WI38 (cell line): ENCODE data around the gene CPZ.

Experiments used
- H3K4me3 ChIP-seq: 2 replicates; pipeline ENCODE4 v1.5.1; 2011; ENCODE audit warnings: low read depth, mild to moderate bottlenecking, control low read depth, low read length
- TF ChIP-seq, protein P1 (sequence below): IDR thresholded peaks from 2 replicates; pipeline ENCODE4 v1.5.1; 2012; ENCODE audit warnings: low read depth, mild to moderate bottlenecking, control low read depth, low read length

CPZ gene

DNA sequence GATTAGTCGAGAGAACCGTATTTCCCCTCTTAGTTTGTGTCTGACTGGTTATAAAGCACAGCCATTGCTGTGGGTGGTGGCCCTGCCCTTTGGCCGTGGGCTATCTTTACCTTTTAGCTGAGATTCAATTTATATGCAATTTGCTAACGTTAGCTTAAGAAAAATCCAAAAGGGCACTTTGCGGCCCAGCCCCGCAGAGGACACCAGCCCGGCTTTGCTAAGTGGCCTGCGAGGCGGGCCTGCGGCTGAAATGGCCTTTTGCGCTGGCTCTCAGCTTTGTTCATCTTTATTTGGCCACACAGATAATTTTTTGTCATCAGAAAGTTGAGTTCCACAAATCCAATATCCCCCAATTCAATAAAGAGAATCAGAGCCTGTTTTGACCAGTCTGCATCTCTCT, 48.3 kb downstream of the CPZ start:
- TF ChIP-seq, protein P1, sequence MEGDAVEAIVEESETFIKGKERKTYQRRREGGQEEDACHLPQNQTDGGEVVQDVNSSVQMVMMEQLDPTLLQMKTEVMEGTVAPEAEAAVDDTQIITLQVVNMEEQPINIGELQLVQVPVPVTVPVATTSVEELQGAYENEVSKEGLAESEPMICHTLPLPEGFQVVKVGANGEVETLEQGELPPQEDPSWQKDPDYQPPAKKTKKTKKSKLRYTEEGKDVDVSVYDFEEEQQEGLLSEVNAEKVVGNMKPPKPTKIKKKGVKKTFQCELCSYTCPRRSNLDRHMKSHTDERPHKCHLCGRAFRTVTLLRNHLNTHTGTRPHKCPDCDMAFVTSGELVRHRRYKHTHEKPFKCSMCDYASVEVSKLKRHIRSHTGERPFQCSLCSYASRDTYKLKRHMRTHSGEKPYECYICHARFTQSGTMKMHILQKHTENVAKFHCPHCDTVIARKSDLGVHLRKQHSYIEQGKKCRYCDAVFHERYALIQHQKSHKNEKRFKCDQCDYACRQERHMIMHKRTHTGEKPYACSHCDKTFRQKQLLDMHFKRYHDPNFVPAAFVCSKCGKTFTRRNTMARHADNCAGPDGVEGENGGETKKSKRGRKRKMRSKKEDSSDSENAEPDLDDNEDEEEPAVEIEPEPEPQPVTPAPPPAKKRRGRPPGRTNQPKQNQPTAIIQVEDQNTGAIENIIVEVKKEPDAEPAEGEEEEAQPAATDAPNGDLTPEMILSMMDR: no peak
- H3K4me3 ChIP-seq: no peak overlapping the region

DNA sequence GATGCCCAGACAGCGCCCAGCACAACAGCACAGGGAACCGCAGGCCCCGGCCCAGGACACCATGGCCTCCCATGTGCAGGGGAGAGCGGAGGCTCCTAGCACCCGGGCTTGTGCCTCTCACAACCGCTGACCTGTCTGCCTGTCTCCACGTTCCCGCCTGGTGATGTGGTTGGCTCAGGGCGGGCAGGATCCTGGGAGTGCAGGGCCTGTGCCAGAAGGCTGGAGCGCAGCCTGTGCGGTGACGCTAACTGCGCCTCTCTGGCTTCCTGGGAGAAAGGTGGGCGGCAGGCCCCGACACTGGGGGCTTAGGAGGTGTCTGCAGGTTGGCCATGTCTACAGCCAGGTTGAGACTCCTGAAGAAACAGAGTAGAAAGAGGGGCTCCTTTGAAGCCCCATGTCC, 48.7 kb downstream of the CPZ start:
- TF ChIP-seq, protein P1: no peak
- H3K4me3 ChIP-seq: no peak overlapping the region

- TF ChIP-seq, protein P1: no peak
Observed at GRCh38 chr4:8641931-8642650, 49.5 kb downstream of the CPZ start.

DNA sequence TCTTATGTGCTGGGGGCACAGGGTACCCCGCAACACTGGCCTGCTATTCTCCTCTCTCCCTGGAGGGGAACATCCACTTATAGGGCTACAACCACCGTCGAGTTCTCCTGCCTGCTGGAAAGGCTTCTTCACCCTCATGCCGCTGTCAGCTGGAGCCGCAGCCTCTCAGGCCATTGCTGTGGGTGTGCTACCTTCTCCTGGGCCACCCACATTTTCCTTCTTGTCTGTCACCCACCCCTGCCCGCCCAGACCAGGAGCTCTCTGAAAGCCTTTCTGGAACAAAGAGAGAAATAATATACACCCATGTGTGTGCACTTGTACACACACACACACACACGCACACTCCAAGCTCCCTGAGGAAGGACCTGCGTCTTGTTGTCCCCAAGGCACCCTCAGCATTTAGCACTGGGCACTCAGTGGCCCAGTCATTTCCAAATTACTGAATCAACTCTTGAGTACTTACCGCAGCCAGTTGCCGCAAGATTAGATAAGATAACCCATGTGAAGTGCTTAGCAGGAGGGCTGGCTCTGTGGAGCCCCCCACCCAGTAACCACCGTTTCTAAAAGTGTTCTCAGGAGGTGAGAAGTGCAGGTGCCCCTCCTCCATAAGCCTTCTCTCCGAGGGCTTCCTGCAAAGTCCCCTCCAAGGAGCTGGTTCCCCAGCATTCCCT, 50.2 kb downstream of the CPZ start:
- H3K4me3 ChIP-seq: no peak overlapping the region
- TF ChIP-seq, protein P1: no peak

More at GRCh38 chr4:8641931-8642650, 49.5 kb downstream of the CPZ start:
- H3K4me3 ChIP-seq: no peak overlapping the region

GRCh38 chr4:8643441-8643840, 50.9 kb downstream of the CPZ start:
- no peak overlapping the region for H3K4me3 ChIP-seq
- TF ChIP-seq, protein P1: no peak

DNA sequence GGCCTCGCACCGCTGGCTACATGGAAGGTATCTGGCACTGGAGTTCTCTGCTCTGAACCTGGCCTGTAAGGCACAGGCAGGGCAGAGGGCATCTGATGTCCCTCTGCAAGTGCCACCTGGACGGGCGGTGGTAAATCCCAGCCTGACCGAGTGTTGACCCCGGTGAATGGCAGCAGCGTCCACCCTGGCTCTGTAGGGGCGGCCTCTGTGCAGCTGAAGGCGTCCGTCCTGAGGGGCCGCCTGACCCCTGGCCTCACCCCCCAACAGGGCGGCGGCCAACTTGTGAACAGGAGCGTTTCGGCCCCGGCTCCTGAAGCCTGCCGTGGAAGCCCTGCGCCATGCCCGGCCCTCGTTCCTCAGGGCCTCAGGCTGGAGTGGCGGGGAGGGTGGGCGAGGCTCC, 51.4 kb downstream of the CPZ start:
- TF ChIP-seq, protein P1: no peak
- H3K4me3 ChIP-seq: no peak overlapping the region

DNA sequence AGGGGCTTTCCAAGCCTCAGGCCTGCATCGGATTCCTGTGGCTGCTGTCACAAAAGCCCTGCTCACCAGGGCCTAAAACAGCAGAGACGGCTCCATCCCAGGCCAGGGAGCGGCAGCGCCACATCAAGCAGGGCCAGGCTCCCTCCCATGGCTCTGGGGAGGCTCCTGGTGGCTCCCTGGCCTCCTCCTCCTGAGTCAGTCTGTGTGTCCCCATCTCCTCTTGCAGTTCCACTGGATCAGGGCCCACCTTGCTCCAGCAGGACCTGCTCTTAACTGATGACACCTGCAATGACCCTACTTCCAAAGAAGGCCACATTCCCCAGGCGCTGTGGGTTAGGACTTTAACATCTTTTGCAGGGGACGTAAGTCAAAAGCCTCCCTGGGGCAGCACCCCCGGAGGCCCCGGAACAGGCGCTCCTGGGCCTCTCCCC, 51.9 kb downstream of the CPZ start:
- TF ChIP-seq, protein P1: no peak
- no peak overlapping the region for H3K4me3 ChIP-seq
